ENCODE measurements around the gene SUSD5.

Gene SUSD5

DNA sequence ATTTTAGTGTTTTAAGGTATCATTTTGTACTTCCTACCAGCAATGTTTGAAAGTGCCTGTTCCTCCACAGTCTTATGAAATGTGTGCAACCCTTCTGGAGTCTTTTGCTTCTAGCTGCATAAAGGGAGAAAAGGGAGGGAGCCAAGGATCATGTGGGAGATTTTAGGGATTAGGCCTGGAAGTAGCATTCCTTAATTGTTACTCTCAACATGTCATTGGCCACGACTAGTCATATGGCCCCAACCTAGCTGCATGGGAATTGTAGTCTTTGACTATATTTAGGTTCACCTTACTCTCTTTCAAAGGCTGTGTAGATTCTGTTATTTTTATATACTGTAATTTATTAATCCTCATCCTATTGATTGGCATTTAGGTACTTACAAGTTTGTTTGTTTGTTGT lies 89.9 kb downstream of the SUSD5 start:
- Histone ChIP-seq H3K27me3 (ENCODE audit: control insufficient read depth in 2 of 2, insufficient read depth in 2 of 2, low read length in 2 of 2) (no peaks in the 10 kb centered on the region), H3K4me1 (ENCODE audit: control insufficient read depth in 2 of 2, insufficient read depth in 2 of 2, low read length in 2 of 2) (no peaks in the 10 kb centered on the region), H3K4me3 (ENCODE audit: low read length in 2 of 2) (no peak overlapping the region), H3K36me3 (ENCODE audit: control insufficient read depth in 2 of 2, insufficient read depth in 2 of 2, low read length in 2 of 2) (peaks cover 20 to 46% of the 10 kb centered on the region in 2 donors), H3K9me3 (ENCODE audit: control insufficient read depth in 2 of 2, low read length in 2 of 2) (no peaks in the 10 kb centered on the region), H3K9ac (ENCODE audit: low read depth in 1 of 2, low read length in 2 of 2) (no peak overlapping the region), H3K27ac (ENCODE audit: low read depth in 2 of 2, low read length in 2 of 2) (no peak overlapping the region)

- Histone ChIP-seq H3K27ac (ENCODE audit: low read depth in 2 of 2, low read length in 2 of 2) (no peak overlapping the region), H3K9me3 (ENCODE audit: control insufficient read depth in 2 of 2, low read length in 2 of 2) (no peaks in the 10 kb centered on the region)
Measured at GRCh38 chr3:33125840-33126239, 92.8 kb downstream of the SUSD5 start.

GRCh38 chr3:33124638-33125037 lies 94.0 kb downstream of the SUSD5 start:
- Histone ChIP-seq H3K27me3 (ENCODE audit: control insufficient read depth in 2 of 2, insufficient read depth in 2 of 2, low read length in 2 of 2) (no peaks in the 10 kb centered on the region), H3K9me3 (ENCODE audit: control insufficient read depth in 2 of 2, low read length in 2 of 2) (no peaks in the 10 kb centered on the region), H3K27ac (ENCODE audit: low read depth in 2 of 2, low read length in 2 of 2) (no peak overlapping the region), H3K36me3 (ENCODE audit: control insufficient read depth in 2 of 2, insufficient read depth in 2 of 2, low read length in 2 of 2) (peaks cover 24 to 46% of the 10 kb centered on the region in 2 donors), H3K9ac (ENCODE audit: low read depth in 1 of 2, low read length in 2 of 2) (no peak overlapping the region), H3K4me1 (ENCODE audit: control insufficient read depth in 2 of 2, insufficient read depth in 2 of 2, low read length in 2 of 2) (no peaks in the 10 kb centered on the region), H3K4me3 (ENCODE audit: low read length in 2 of 2) (no peak overlapping the region)

More at GRCh38 chr3:33125840-33126239, 92.8 kb downstream of the SUSD5 start:
- Histone ChIP-seq H3K4me3 (ENCODE audit: low read length in 2 of 2) (no peak overlapping the region), H3K9ac (ENCODE audit: low read depth in 1 of 2, low read length in 2 of 2) (no peak overlapping the region), H3K36me3 (ENCODE audit: control insufficient read depth in 2 of 2, insufficient read depth in 2 of 2, low read length in 2 of 2) (peaks cover 30 to 45% of the 10 kb centered on the region in 2 donors), H3K27me3 (ENCODE audit: control insufficient read depth in 2 of 2, insufficient read depth in 2 of 2, low read length in 2 of 2) (no peaks in the 10 kb centered on the region), H3K4me1 (ENCODE audit: control insufficient read depth in 2 of 2, insufficient read depth in 2 of 2, low read length in 2 of 2) (no peaks in the 10 kb centered on the region)

GRCh38 chr3:33122991-33123390 lies 95.6 kb downstream of the SUSD5 start:
- Histone ChIP-seq H3K4me1 (ENCODE audit: control insufficient read depth in 2 of 2, insufficient read depth in 2 of 2, low read length in 2 of 2) (no peaks in the 10 kb centered on the region), H3K27ac (ENCODE audit: low read depth in 2 of 2, low read length in 2 of 2) (no peak overlapping the region), H3K9me3 (ENCODE audit: control insufficient read depth in 2 of 2, low read length in 2 of 2) (no peaks in the 10 kb centered on the region), H3K36me3 (ENCODE audit: control insufficient read depth in 2 of 2, insufficient read depth in 2 of 2, low read length in 2 of 2) (peaks cover 24 to 46% of the 10 kb centered on the region in 2 donors), H3K9ac (ENCODE audit: low read depth in 1 of 2, low read length in 2 of 2) (no peak overlapping the region), H3K4me3 (ENCODE audit: low read length in 2 of 2) (no peak overlapping the region), H3K27me3 (ENCODE audit: control insufficient read depth in 2 of 2, insufficient read depth in 2 of 2, low read length in 2 of 2) (no peaks in the 10 kb centered on the region)

- no peak overlapping the region for H3K4me3 ChIP-seq (ENCODE audit: low read length in 2 of 2)
- H3K9ac ChIP-seq (ENCODE audit: low read depth in 1 of 2, low read length in 2 of 2): no peak overlapping the region
- no peaks in the 10 kb centered on the region for H3K9me3 ChIP-seq (ENCODE audit: control insufficient read depth in 2 of 2, low read length in 2 of 2)
- H3K4me1 ChIP-seq (ENCODE audit: control insufficient read depth in 2 of 2, insufficient read depth in 2 of 2, low read length in 2 of 2): peaks cover 2% of the 10 kb centered on the region in 2 donors
- H3K36me3 ChIP-seq (ENCODE audit: control insufficient read depth in 2 of 2, insufficient read depth in 2 of 2, low read length in 2 of 2): peaks cover 22 to 33% of the 10 kb centered on the region in 2 donors
- no peak overlapping the region for H3K27ac ChIP-seq (ENCODE audit: low read depth in 2 of 2, low read length in 2 of 2)
- H3K27me3 ChIP-seq (ENCODE audit: control insufficient read depth in 2 of 2, insufficient read depth in 2 of 2, low read length in 2 of 2): no peaks in the 10 kb centered on the region
Measured at GRCh38 chr3:33119891-33120290, 98.7 kb downstream of the SUSD5 start.

- Histone ChIP-seq H3K27me3 (ENCODE audit: control insufficient read depth in 2 of 2, insufficient read depth in 2 of 2, low read length in 2 of 2) (no peaks in the 10 kb centered on the region), H3K4me1 (ENCODE audit: control insufficient read depth in 2 of 2, insufficient read depth in 2 of 2, low read length in 2 of 2) (peaks cover 4 to 5% of the 10 kb centered on the region in 2 donors), H3K27ac (ENCODE audit: low read depth in 2 of 2, low read length in 2 of 2) (no peak overlapping the region), H3K9me3 (ENCODE audit: control insufficient read depth in 2 of 2, low read length in 2 of 2) (no peaks in the 10 kb centered on the region), H3K36me3 (ENCODE audit: control insufficient read depth in 2 of 2, insufficient read depth in 2 of 2, low read length in 2 of 2) (peaks cover 8 to 20% of the 10 kb centered on the region in 2 donors), H3K4me3 (ENCODE audit: low read length in 2 of 2) (no peak overlapping the region), H3K9ac (ENCODE audit: low read depth in 1 of 2, low read length in 2 of 2) (no peak overlapping the region)
Measured at GRCh38 chr3:33117461-33117860, 101.1 kb downstream of the SUSD5 start.

- Histone ChIP-seq H3K9ac (ENCODE audit: low read depth in 1 of 2, low read length in 2 of 2) (peak overlapping the region; percentile 3 to 93), H3K9me3 (ENCODE audit: control insufficient read depth in 2 of 2, low read length in 2 of 2) (no peaks in the 10 kb centered on the region), H3K36me3 (ENCODE audit: control insufficient read depth in 2 of 2, insufficient read depth in 2 of 2, low read length in 2 of 2) (peaks cover 0 to 4% of the 10 kb centered on the region in 2 donors), H3K4me3 (ENCODE audit: low read length in 2 of 2) (peak overlapping the region; percentile 76 to 87), H3K27ac (ENCODE audit: low read depth in 2 of 2, low read length in 2 of 2) (peak overlapping the region; percentile 97), H3K4me1 (ENCODE audit: control insufficient read depth in 2 of 2, insufficient read depth in 2 of 2, low read length in 2 of 2) (peaks cover 4 to 5% of the 10 kb centered on the region in 2 donors), H3K27me3 (ENCODE audit: control insufficient read depth in 2 of 2, insufficient read depth in 2 of 2, low read length in 2 of 2) (no peaks in the 10 kb centered on the region)
Measured at GRCh38 chr3:33115024-33115768, 103.4 kb downstream of the SUSD5 start.

- no peaks in the 10 kb centered on the region for H3K27me3 ChIP-seq (ENCODE audit: control insufficient read depth in 2 of 2, insufficient read depth in 2 of 2, low read length in 2 of 2)
- peaks cover 0 to under 1% of the 10 kb centered on the region in 2 donors for H3K36me3 ChIP-seq (ENCODE audit: control insufficient read depth in 2 of 2, insufficient read depth in 2 of 2, low read length in 2 of 2)
- no peaks in the 10 kb centered on the region for H3K9me3 ChIP-seq (ENCODE audit: control insufficient read depth in 2 of 2, low read length in 2 of 2)
- peak overlapping the region in 1 of 2 donors; percentile 93 for H3K9ac ChIP-seq (ENCODE audit: low read depth in 1 of 2, low read length in 2 of 2)
- H3K4me3 ChIP-seq (ENCODE audit: low read length in 2 of 2): peak overlapping the region; percentile 76 to 87
- H3K27ac ChIP-seq (ENCODE audit: low read depth in 2 of 2, low read length in 2 of 2): peak overlapping the region; percentile 97
- peaks cover 4 to 5% of the 10 kb centered on the region in 2 donors for H3K4me1 ChIP-seq (ENCODE audit: control insufficient read depth in 2 of 2, insufficient read depth in 2 of 2, low read length in 2 of 2)
Measured at GRCh38 chr3:33114622-33115023, 104.0 kb downstream of the SUSD5 start.

GRCh38 chr3:33113772-33114621 lies 104.6 kb downstream of the SUSD5 start, which contains the start of gene CRTAP:
Gene CRTAP, plus strand, starts transcription at chr3:33114014. Its CDS starts 64 bp downstream, at chr3:33114078.
- H3K9ac ChIP-seq (ENCODE audit: low read depth in 1 of 2, low read length in 2 of 2): peak within 1 kb of the TSS; percentile 90 to 93
- H3K4me1 ChIP-seq (ENCODE audit: control insufficient read depth in 2 of 2, insufficient read depth in 2 of 2, low read length in 2 of 2): peaks cover 4 to 5% of the 10 kb centered on the region in 2 donors
- peak within 1 kb of the TSS; percentile 76 to 87 for H3K4me3 ChIP-seq (ENCODE audit: low read length in 2 of 2)
- H3K36me3 ChIP-seq (ENCODE audit: control insufficient read depth in 2 of 2, insufficient read depth in 2 of 2, low read length in 2 of 2): no peaks in the 10 kb centered on the region
- no peaks in the 10 kb centered on the region for H3K27me3 ChIP-seq (ENCODE audit: control insufficient read depth in 2 of 2, insufficient read depth in 2 of 2, low read length in 2 of 2)
- no peaks in the 10 kb centered on the region for H3K9me3 ChIP-seq (ENCODE audit: control insufficient read depth in 2 of 2, low read length in 2 of 2)
- H3K27ac ChIP-seq (ENCODE audit: low read depth in 2 of 2, low read length in 2 of 2): peak within 1 kb of the TSS; percentile 97

DNA sequence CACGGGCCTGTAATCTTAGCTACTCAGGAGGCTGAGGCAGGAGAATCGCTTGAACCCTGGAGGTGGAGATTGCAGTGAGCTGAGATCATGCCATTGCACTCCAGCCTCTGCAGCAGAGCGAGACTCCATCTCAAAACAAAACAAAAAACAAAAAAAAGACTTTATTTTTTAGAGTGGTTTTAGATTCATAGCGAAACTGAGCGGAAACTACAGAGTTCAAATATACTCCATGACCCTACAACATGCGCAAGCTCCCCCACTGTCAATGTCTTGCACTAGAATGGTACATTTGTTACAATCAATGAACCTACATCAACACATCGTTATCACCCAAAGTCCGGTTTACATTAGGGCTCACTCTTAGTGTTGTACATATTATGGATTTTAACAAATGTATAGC lies 107.0 kb downstream of the SUSD5 start:
- no peaks in the 10 kb centered on the region for H3K27me3 ChIP-seq (ENCODE audit: control insufficient read depth in 2 of 2, insufficient read depth in 2 of 2, low read length in 2 of 2)
- no peak overlapping the region for H3K27ac ChIP-seq (ENCODE audit: low read depth in 2 of 2, low read length in 2 of 2)
- H3K36me3 ChIP-seq (ENCODE audit: control insufficient read depth in 2 of 2, insufficient read depth in 2 of 2, low read length in 2 of 2): no peaks in the 10 kb centered on the region
- peaks cover 4 to 5% of the 10 kb centered on the region in 2 donors for H3K4me1 ChIP-seq (ENCODE audit: control insufficient read depth in 2 of 2, insufficient read depth in 2 of 2, low read length in 2 of 2)
- H3K4me3 ChIP-seq (ENCODE audit: low read length in 2 of 2): no peak overlapping the region
- no peak overlapping the region for H3K9ac ChIP-seq (ENCODE audit: low read depth in 1 of 2, low read length in 2 of 2)
- no peaks in the 10 kb centered on the region for H3K9me3 ChIP-seq (ENCODE audit: control insufficient read depth in 2 of 2, low read length in 2 of 2)
